Measurements from ENCODE around the gene SEMA5B.

DNA sequence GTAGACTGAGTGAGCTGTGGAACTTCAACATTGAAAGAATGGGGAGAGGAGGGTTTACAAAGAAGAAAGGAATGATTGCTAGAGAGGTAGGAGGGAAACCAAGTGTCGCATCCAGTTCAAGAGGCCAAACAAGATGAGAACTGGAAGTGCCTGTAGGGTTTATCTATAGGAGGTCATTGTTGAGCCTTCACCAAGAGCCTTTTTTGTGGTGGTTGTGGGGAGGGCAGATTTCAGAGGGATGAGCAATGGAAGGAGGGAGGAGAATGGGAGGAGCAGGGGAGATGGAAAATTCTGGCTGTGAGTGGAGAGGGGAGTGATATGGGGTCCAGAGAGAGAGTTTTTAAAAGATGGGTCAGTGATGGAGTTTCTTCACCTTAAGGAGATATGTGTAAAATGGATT lies 47.8 kb upstream of the SEMA5B start:
- no peak for TF ChIP-seq FOXK2 (conservative IDR thresholded peaks at IDR 0.05 in 1 of 2, IDR thresholded peaks at IDR 0.05 in 1 of 2; ENCODE audit: low read depth in 2 of 2)
- TF ChIP-seq, protein P1, sequence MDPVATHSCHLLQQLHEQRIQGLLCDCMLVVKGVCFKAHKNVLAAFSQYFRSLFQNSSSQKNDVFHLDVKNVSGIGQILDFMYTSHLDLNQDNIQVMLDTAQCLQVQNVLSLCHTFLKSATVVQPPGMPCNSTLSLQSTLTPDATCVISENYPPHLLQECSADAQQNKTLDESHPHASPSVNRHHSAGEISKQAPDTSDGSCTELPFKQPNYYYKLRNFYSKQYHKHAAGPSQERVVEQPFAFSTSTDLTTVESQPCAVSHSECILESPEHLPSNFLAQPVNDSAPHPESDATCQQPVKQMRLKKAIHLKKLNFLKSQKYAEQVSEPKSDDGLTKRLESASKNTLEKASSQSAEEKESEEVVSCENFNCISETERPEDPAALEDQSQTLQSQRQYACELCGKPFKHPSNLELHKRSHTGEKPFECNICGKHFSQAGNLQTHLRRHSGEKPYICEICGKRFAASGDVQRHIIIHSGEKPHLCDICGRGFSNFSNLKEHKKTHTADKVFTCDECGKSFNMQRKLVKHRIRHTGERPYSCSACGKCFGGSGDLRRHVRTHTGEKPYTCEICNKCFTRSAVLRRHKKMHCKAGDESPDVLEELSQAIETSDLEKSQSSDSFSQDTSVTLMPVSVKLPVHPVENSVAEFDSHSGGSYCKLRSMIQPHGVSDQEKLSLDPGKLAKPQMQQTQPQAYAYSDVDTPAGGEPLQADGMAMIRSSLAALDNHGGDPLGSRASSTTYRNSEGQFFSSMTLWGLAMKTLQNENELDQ (CRISPR knock-in tag; IDR thresholded peaks at IDR 0.05; ENCODE audit: borderline replicate concordance) = no peak
- TF ChIP-seq PRDM10 (IDR thresholded peaks at IDR 0.05; ENCODE audit: partially characterized antibody) = no peak
- TF ChIP-seq ZZZ3 (IDR thresholded peaks at IDR 0.05) = no peak
- no peak for TF ChIP-seq USF2 (CRISPR knock-in tag; IDR thresholded peaks at IDR 0.05)
- no peak for TF ChIP-seq POLR2A (conservative IDR thresholded peaks at IDR 0.05)
- TF ChIP-seq BRCA1 (IDR thresholded peaks at IDR 0.05) = no peak
- TF ChIP-seq BRCA1 (CRISPR knock-in tag; IDR thresholded peaks at IDR 0.05) = no peak
- no peak for TF ChIP-seq CTCF (IDR thresholded peaks at IDR 0.05 in 2 of 3, conservative IDR thresholded peaks at IDR 0.05 in 1 of 3; ENCODE audit: insufficient read depth in 2 of 3, low read depth in 1 of 3, low read length in 3 of 3)
- TF ChIP-seq ZNF398 (CRISPR knock-in tag; IDR thresholded peaks at IDR 0.05) = no peak
- no peak for TF ChIP-seq HBP1 (CRISPR knock-in tag; IDR thresholded peaks at IDR 0.05)

Data from K562 (cell line).